Stimulated activated CD8-positive, alpha-beta memory T cell treated with anti-CD3 and anti-CD28 coated beads, Interleukin-12 subunit alpha, Interleukin-12 subunit beta, amount 100 ng/mL, for 24 hours (primary cell): ENCODE results near the gene SMIM24.
"Not testable (repeated sequence)": the region's sequence is repeated elsewhere in the genome, so short reads cannot be mapped to it uniquely, and the experiment has no call there.

Experiments
- DNase-seq: peaks from one replicate; pipeline ENCODE4 v3.0.0-alpha.2; 2020; ENCODE audit errors: extremely low read depth

The SMIM24 gene

DNA sequence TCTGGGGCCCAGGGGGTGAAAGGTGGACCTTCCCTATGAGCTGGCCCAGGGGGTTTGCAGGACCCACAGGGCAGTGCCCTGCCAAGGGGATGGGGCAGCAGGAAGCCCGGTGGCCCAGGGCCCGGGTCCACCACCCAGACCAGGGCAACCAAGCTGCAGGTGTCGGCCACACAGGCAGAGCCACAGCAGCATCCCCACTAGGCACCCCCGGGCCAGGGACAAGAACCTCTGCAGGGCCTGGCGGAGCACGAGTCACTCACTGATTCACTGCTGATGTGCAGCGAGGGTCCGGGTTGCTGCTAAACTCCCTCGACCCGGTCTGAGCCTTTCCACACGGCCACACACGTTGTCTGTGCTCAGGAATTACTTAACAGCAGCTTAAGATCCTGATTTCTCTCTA is 34.6 kb upstream of the SMIM24 start:
- no peak for DNase-seq

DNA sequence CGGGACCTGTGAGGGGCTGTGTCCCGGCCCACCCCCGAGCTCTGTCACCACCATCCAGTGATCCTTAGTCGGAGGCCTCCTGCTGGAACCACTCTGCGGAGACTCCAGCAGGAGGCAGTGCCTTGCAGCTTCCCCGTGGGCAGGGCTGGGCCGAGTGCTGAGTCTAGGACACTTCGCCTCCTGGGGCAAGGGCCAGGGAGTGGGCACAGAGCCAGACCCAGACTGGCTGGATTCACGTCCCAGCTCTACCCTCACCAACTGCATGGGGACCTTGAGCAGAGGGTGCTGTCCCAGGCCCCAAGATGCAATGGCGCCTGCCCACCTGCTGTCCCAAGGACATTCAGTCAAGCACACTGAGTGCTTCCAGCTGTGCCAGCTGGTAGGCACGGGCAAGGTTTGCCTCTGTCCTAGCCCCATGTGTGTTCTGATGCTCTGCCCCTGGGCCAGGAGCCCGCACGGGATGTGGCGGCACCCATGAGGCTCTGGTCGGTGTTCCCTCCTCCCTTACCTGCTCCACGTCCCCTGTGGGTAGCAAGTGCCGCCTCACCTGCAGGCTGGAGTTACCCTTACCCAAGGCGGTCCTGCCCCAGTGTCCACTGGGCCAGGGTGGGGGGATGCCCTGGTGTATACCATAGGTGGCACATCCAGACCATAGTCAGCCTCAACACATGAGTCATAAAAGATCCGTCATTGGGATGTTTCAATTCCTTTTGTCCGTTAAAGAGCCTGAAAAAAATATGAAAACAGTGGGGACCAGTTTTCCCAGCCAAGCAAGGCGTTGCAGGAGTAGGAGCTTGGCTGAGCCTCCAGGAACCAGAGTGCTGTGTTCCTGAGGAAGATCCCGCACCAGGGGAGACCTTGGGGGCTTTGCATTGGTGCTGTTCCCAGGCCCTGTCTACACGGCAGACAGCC is 33.2 kb upstream of the SMIM24 start:
- no peak for DNase-seq

DNA sequence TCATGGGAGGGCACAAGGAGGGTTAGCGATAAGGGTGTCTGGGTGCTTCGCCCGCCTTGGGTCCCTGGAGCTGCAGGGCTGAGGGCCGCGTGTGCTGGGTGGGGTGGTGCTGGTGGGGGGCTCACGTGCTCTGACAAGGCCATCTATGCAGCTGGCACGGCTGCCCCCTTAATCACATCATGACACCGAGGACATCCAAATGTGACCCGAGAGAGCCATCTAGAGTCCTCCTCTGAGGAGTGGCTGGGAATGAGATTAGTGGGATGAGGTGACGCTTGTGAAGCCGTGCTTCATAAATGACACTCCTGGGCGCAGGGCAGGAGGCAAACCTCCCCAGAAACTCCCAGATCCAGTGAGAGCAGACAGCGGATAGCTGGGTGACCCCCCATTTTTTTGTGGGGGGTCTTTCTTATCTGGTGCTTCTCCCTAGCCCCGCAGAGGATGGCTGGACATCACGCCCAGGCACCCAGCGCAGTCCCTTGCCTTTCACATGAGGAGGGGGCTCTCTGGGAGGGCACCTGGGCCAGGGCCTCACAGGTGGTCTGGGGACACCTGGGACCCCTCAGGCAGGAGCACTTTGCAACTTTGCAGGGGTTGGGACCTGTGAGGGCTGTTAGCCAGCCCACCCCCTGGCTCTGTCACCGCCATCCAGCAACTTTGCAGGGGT is 32.4 kb upstream of the SMIM24 start:
- DNase-seq: no peak

DNA sequence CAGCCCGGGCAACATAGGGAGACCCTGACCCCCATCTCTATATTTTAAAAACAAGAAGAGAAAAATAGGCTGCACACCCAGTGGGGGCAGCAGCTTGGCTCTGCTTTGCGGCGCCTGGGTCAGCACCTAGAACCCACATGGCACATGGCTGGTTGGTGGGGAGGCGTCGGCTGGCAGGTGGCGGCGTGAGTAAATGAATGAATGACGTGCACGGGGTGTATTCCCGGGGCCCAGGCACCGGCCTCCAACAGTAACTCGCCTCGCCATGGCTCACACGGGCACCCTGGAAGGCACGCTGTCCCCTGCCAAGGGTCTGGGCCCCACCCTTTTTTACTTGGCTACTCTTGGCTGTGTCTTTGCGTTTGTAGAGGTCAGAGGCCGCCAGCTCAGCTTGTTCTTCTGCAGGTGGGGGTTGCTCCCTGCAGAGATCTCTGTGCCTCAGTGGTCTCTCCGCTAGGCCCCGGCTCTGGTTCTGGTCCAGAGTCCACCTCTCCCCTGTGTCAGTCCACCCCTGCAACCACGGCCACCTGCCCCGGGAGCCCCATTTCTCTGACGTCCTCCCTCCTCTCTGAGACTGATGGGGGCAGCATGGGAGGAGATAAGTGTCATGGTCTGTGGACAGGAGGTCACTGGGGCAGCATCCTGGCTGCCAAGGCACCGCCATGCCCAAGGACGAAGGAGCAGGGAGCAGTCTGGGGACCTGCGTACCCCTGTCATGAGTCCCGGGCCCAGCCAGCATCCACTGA is 31.4 kb upstream of the SMIM24 start:
- no peak for DNase-seq

DNA sequence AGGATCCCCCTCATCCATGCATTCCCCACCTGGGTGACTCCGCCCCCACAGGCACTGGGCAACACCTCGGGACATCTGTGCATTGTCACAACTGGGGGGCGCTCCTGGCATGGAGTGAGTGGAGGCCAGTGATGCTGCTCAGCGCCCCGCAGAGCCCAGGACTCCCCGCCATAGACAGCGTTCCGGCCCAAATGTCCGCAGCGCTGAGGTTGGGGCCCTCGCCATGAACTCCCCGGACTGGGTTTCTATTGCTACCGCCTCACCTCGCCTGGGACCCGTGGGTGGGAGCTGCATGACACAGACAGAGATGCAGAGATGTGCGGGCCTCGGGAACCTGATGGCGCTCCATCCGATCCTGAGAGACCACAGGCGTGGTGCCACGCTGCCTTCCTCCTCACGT is 30.4 kb upstream of the SMIM24 start:
- no peak for DNase-seq

DNA sequence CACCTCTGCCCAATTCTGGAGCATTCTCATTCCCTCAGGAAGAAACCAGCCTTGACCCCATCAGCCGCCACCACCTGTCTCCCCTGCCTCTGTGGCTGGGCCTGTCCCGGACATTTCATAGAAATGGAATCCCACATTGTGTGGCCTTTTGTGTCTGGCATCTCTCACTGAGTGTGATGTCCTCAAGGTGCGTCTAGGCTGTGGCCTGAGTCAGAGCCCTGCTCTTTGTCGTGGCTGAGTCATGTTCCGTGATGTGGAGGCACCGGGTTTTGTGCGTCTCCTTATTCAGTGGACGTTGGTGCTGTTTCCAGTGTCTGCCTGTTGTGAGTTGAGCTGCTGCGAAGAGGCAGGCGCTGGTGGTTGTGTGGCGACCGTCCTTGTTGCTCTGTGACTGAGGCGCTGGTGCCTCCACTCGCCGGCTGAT is 29.3 kb upstream of the SMIM24 start:
- no peak for DNase-seq

DNA sequence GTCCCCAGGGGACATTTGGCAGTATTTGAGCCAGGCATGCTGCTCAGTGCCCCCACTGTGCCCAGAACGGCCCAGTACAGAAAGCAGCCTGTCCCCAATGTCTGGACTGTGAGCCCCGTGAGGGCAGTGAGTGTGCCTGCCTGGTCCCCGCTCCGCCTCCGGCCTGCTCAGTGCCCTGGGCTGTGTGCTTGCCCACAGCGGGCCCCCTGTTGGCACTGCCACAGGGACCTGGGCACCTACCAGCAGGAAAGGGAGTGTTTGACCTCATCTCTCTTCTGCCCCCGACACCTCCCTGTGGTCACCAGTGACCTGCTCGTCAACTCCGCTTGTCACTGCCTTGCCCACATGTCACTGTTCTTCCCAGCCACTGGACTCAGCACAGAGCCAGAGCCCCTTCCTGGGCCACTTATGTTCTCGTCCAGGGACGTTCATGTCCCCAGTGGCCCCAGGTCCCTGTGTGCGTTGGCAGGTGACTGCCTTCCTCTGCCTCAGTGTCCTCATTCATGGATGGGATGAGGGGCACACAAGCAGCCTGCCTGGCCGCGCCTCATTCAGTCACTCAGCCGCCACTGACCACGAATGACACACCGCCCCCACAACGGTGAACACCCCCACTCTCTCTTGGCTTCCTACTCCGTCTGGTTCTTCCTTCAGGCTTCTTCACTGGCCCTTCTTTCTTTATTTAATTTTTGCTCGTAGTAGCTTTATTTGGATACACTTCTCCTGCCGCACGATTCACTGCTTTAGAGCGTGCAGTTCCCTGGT is 28.6 kb upstream of the SMIM24 start:
- DNase-seq: no peak

DNA sequence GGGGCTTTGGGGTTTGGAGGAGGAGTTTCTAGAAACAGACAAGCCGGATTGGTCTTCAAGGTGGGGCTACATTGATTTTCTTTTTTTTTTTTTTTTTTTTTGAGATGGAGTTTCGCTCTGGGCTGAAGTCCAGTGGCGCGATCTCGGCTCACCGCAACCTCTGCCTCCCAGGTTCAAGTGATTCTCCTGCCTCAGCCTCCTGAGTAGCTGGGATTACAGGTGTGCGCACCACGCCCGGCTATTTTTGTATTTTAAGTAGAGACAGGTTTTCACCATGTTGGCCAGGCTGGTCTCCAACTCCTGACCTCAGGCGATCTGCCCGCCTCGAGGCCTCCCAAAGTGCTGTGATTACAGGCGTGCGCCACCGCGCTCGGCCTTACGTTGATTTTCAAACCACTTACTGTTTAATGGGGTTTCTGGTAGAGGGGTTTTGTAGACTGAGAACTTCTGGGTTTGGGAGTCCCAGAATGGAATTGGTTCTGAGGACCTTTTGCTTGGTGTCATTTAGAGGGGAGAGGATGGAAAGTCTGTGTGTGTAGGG is 27.9 kb upstream of the SMIM24 start:
- not testable (repeated sequence) for DNase-seq

DNA sequence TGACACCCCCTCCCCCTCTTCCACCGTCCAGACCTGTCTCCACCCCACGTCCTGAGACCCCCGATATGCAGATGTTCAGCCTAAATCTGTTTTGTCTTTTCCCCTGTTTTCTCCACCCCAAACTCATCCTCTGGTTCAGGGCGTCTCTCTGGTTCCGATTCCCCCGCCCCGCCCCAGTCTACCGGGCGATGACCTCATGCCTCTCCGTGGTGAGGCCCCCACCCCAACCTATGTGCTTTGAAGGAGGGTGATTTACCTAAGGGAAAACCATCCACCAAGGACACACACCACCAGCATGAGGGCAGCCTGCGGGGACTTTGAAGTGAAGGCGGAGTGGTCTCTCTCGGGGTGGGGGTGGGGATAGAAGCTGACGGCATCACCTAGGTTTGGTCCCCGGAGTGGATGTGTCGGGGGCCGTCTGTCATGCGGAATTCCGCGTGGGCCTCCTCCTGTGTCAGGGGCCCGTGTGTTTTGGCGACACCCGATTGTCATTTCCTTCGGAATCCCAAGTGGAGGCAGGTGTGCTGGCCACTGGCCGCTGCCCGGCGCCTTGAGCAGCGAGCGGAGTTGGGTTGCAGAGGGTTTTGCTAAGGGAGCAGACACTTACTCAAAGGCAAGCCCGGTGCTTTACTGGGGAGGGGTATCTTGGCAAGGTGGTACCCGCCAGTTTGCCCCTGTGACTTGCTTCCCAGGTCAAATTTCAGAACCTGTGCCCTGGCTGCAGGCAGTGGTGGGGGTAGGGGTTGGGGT is 27.2 kb upstream of the SMIM24 start:
- DNase-seq: no peak

DNA sequence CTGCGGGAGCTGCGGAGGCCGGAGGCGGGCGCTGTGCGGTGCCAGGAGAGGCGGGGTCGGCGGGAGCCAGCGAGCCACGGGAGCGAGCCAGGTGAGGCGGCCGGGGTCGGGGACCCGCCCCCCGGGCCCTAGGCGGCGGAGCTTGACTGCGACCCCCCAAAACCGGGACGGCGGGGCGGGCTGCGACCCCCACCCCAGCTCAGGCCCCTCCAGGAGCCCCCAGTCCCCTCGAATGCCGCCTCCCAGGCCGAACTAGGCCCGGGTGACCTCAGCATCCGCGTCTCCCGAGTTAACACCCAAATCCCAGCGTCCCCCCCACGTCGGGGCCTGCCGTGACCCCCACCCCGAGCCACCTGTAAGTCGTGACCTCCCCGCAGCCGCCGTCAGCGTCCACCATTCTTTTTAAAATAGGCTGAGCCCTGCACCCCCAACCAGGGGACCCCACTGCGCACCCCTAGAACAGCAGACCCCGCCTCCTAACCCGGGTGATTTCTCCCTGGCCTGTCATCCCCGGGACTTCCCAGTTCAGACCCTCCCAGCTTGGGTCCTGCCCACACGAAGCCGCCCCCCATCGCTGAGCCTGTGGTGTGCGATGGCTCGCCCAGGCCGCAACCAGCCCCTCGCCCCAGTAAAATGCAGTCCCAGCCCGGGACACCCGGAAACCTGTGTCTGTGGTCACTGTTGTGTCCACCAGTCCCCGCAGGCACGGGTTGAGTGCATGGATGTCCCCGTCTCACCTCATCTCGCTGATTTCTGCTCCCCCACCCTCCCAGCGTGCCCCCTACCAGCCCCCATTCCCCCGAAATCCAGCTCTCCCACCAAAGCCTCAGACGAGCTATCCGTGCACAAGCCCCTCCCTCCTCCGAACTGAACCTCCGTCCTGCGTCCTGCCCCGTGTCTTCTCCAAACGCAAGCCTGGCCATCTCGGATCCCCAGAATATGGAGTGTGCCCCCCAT is 26.3 kb upstream of the SMIM24 start:
- no peak for DNase-seq

DNA sequence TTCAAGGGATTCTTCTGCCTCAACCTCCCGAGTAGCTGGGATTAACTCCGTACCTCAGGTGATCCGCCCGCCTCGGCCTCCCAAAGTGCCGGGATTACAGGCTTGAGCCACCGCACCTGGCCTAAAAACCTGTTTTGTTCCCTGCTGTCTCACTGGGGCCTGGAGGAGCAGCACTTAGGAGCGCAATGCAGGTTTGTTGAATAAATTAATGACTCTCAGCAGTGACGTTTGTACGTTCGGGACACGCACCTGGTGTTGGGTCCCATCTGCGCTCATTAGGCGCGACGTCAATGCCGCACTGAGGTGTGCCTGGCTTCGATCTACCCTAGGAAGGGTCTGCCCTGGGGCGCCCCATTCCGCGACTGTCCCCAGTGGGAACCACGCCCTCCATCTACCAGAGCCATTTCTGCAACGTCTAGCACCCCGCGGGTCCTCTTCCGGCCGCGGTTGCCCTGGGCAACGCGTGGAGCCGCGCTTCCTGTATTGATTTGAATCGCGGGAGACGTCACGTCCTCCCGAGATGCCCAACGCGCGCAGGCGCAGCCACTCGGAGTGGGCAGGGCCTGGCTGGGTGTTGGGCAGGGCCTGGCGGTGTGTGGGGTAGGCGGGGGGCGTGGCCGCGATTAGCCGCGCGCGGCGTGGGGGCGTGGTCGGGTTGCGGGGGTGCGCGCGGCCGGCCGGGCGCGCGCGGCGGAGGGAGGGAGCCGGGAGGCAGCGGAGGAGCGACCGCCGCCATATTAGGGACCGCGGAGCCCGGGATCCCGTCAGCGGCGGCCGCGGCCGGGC is 25.5 kb upstream of the SMIM24 start, which contains the start of gene FZR1:
TSS of gene FZR1 (plus strand) at position 714 of the 786 bp plus-strand sequence. CDS start 16,679 bp downstream, outside the sequence.
- peak; percentile 96 for DNase-seq

DNA sequence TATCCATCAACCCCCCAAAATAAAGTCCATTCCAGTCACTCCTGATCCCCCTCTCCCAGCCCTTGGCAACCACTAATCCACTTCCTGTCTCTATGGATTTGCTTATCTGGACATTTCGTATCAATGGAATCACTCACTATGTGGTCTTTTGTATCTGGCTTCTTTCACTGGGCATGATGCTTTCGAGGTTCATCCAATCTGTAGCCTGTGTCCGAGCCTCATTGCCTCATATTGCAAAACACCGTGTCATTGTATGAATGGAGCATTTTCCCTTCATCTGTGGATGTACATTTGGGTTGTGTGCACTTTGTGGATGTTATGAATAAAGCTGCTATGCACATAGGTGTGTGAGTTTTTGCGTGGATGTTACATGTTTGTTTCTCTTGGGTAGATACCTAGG is 24.4 kb upstream of the SMIM24 start:
- no peak for DNase-seq

DNA sequence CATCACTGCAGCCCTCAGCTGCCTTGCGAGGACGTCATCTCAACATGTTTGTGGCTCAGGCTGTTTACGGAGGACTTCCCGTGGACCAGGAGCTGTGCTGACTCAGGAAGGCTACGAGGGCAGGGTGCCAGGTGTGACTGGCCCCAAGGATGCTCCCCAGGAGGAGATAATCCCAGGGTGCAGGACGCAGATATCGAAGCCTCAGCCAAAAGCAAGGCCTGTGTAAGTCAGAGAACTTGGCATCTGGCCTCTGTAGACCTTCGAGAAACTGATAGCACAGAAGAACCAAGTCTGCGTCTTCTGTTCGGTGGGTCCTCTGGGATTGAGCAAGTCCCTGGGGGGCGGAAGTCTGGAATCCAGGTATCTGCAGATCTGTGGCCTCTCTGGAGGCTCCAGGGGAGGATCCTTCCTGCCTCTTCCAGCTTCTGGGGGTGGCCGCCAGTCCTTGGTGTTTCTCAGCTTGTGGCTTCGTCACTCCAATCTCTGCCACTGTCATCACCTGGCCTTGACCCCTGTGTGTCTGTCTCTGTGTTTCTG is 22.8 kb upstream of the SMIM24 start:
- DNase-seq: no peak

DNA sequence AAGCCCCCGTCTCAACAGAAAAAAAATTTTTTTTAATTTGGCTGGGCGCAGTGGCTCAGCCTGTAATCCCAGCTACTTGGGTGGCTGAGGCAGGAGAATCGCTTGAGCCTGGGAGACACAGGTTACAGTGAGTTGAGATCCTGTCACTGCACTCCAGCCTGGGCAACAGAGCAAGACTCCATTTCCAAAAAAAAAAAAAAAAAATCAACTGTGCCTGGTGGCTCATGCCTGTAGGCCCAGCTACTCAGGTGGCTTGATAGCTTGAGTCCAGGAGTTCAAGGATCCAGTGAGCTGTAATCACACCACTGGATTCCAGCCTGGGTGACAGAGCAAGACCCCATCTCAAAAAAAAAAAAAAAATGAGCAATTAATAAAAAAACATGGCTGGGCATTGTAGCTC is 21.5 kb upstream of the SMIM24 start:
- DNase-seq: no peak

DNA sequence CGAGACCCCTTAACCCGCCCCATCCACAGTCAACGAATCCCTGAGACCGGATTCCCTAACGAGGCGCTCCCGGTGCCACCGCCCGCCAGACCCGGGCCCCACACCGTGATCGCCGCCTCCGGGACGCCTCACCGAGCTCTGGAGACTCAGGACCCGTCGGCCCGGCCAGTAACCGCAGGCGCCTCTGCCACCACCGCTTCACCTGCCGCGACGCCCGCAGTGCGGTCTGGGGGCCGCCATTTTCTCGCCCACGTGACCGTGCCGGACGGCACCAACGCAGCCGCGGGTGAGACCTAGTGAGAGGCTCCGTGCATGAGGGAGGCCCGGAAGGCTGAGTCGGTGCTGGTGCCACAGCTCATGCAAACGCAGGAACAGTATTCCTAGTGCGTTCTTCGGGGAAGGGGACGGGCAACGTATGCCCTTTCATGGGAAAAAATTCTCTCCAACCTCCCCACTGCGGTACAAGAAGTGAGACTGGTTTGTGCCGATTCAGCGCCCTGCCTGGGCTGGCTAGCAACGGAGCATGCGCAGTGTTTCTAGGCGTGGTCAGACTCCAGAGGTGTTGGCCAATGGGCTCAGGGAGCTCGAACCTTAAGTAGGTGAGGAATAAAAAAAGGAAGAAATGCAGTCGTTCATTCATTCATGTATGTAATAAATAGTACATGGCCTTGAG is 20.2 kb upstream of the SMIM24 start, which contains the start of gene DOHH:
TSS of gene DOHH (minus strand) at position 246 of the 673 bp plus-strand sequence. CDS start 3,860 bp downstream, outside the sequence.
- peak; percentile 90 for DNase-seq

DNA sequence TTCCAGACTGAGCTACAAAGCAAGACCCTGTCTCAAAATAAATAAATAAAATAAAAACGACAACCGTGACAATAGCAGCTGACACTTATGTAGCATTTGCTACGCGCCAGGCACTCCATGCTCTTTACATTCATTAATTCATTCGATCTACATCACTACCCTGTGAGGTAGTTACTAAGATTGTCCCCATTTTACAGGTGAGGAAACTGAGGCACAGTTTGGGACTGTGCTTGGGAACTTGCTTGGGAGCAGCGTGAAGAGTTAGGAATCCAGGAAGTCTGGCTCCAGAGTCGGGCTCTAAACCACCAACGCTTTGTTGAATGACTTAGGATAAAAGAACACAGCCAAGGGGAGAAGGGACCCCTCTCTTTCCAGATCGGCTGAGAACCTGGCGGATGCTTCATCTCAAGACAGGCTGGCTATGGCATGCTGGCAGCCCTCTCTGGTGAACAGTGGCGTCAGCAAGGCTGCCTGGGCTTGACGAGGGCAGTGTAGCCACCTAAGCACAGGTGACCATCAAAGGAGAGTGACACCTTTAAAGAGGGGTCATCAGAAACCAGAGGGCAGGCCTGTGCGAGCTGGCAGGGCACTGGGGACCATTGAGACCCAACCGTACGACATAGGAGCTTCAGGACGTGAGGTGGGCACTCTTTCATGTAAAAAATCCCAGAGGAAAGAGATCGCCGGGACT is 19.6 kb upstream of the SMIM24 start:
- no peak for DNase-seq
